ENCODE measurements around the gene MLLT6.

DNA sequence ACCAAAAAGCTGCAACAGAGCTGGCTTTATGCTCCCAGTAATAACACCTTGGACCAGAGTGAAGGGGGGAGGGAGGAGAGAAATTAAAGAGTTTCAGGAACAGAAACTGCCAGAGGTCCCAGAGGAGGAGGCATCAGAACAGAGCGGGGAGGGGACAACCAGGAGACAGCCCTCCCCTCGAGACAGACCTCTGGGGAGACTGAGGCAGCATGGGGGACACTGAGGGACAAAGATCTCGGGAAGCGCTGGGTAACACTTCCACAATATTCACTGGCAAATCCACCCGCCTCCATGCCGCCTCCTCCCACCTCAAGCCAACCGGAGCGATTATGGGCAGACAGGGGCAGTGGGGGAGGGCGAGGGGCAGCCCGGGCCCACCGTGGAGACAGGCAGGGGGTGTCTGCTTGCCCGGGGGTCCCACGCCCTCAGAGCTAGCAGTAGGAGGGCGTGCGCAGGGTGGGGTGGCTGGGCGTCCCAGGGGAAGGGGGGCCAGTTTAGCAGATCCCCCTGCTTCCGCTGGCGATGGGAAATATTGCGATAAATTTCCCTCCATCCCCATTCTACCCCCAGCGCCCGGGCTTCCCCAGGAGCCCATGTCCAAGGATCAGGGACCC, 41.9 kb downstream of the MLLT6 start:
- TF ChIP-seq POLR2AphosphoS5 (IDR thresholded peaks at IDR 0.05) (no peak), EP300 (IDR thresholded peaks at IDR 0.05) (no peak)

Data from esophagus muscularis mucosa (tissue), 3 donors.